ENCODE measurements around the gene CLIC4.

CLIC4 gene

DNA sequence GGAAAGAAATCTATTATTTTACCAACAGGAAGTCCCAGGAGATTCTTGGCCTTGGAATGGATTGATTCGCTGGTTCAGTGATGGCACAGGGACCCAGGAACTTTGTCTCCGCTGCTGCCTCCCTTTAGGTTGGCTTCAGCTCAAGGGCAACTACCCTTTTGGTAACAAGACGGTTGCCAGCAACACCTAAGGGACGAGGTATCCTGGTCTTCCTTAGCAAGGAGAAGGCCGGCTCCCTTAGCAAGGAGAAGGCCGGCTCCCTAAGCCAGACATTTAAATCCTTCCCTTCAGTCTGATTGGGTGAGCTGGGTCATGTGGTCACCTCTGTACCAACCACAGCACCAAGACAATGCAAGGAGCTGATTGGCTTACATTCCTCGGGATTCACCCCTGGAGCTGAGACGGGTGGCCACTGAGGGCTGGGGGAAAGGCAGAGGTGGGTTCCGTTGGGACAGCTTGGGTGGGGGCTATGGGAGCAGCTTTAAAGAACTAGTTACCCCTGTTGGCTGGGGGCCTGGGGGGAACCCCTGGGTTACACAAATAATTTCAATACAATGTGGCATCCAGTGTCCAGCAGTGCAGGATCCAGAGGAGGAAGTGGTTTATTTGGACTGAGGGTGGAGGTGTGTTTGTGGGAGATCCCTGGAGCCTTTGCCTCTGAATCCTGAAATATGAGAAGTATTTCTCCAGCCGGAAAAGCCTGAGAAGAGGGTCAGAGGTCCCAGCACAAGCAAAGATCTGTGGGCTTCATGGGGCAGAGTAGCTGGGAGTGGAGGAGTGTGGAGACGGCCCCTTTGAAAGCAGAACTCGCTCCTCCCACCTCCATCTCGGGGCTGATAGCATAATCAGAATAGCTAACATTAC is 20.7 kb upstream of the CLIC4 start:
- Histone ChIP-seq H3K36me3 (no peaks in the 10 kb centered on the region), H3K27me3 (no peaks in the 10 kb centered on the region), H3K9me3 (no peaks in the 10 kb centered on the region), H3K4me3 (no peak overlapping the region), H3K4me1 (peaks cover 0 to 39% (median 20%) of the 10 kb centered on the region in 4 donors), H3K27ac (peak overlapping the region; percentile 20 to 54)
- intact Hi-C loops (cut with DNase I; ENCODE audit: low total_unique reads) = no loop called here
- TF ChIP-seq, protein P1, sequence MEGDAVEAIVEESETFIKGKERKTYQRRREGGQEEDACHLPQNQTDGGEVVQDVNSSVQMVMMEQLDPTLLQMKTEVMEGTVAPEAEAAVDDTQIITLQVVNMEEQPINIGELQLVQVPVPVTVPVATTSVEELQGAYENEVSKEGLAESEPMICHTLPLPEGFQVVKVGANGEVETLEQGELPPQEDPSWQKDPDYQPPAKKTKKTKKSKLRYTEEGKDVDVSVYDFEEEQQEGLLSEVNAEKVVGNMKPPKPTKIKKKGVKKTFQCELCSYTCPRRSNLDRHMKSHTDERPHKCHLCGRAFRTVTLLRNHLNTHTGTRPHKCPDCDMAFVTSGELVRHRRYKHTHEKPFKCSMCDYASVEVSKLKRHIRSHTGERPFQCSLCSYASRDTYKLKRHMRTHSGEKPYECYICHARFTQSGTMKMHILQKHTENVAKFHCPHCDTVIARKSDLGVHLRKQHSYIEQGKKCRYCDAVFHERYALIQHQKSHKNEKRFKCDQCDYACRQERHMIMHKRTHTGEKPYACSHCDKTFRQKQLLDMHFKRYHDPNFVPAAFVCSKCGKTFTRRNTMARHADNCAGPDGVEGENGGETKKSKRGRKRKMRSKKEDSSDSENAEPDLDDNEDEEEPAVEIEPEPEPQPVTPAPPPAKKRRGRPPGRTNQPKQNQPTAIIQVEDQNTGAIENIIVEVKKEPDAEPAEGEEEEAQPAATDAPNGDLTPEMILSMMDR (IDR thresholded peaks at IDR 0.05) = no peak
- DNase-seq = no peak

DNA sequence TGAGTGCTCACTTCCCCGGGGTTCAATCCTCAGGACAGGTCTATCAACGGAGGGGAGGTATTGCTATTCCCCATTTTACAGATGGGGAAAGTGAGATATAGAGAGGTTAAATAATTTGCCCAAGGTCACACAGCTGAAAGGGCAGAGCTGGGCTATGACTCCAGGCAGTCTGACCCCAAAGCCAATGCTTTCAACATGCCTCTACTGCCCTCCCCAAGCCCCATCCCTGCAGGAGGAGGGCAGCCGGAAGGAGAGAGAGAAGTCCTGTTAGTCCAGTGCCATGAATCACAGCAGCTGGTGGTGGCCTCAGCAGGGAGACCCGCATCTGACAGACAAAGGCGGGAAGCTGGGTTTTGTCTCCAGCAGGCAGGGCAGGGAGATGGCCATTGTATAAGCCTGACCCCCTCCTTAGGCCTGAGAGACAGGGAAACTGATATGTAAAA is 20.0 kb upstream of the CLIC4 start:
- intact Hi-C loops (cut with DNase I; ENCODE audit: low total_unique reads) = no loop called here
- no peaks in the 10 kb centered on the region for H3K27me3 ChIP-seq
- TF ChIP-seq, protein P1 (IDR thresholded peaks at IDR 0.05) = no peak
- no peaks in the 10 kb centered on the region for H3K9me3 ChIP-seq
- no peak overlapping the region for H3K4me3 ChIP-seq
- peak overlapping the region; percentile 20 to 54 for H3K27ac ChIP-seq
- peaks cover 0 to 32% (median 17%) of the 10 kb centered on the region in 4 donors for H3K4me1 ChIP-seq
- DNase-seq = no peak
- H3K36me3 ChIP-seq = no peaks in the 10 kb centered on the region

DNA sequence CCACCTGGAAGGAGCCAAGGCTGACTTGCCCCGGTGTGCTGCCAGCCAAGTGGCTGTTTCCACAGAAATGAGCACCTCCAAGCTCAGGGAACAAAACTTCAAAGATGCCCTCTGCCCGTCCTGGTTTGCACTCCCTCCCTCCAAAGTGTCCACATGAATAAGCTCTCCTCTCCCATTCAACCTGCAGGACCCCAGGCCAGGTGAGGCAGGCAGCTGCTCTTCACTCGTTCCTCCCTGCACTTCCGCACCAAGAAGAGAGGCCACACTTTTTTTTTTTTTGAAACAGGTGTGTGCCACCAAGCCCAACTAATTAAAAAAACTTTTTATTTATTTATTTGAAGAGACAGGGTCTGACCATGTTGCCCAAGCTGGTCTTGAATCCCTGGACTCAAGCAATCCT is 18.5 kb upstream of the CLIC4 start:
- H3K4me3 ChIP-seq = no peak overlapping the region
- TF ChIP-seq, protein P1 (IDR thresholded peaks at IDR 0.05) = no peak
- H3K4me1 ChIP-seq = peaks cover 0 to 33% (median 17%) of the 10 kb centered on the region in 4 donors
- intact Hi-C loops (cut with DNase I; ENCODE audit: low total_unique reads) = no loop called here
- H3K36me3 ChIP-seq = no peaks in the 10 kb centered on the region
- DNase-seq = no peak
- no peaks in the 10 kb centered on the region for H3K9me3 ChIP-seq
- no peak overlapping the region for H3K27ac ChIP-seq
- H3K27me3 ChIP-seq = no peaks in the 10 kb centered on the region

DNA sequence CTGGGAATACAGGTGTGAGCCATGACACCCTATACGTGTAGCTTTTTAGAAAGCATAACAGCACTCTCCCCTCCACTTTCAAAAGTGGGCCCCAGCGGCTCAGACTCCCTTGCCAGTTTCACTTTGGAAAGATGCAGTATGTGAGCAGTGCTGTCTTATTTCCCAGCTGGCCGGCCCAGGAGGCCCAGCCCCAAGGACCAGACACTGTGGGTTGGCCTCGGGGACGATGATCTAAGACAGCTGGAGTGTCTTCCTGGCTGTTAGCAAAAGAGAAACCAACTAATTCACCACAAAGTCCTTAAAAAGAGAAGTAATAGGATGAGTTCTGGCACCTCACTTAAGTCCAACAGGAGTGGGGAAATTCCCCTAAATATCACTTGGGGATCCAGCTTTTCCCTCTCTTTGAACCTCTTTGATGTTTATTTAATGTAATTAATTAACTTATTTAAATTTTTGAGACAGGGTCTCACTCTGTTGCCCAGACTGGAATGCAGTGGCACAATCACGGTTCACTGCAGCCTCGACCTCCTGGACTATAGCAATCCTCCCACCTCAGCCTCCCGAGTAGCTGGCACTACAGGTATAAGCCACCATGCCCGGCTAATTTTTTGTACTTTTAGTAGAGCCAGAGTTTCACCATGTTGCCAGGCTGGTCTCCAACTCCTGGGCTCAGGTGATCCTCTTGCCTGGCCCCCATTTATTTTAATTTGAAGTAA is 17.6 kb upstream of the CLIC4 start:
- Histone ChIP-seq H3K27ac (peak overlapping the region in 1 of 2 donors; percentile 28), H3K36me3 (no peaks in the 10 kb centered on the region), H3K9me3 (no peaks in the 10 kb centered on the region), H3K4me1 (peaks cover 0 to 33% (median 17%) of the 10 kb centered on the region in 4 donors), H3K4me3 (no peak overlapping the region), H3K27me3 (no peaks in the 10 kb centered on the region)
- TF ChIP-seq, protein P1 (IDR thresholded peaks at IDR 0.05) = no peak
- intact Hi-C loops (cut with DNase I; ENCODE audit: low total_unique reads) = no loop called here
- peak; percentile 78 to 82 for DNase-seq

DNA sequence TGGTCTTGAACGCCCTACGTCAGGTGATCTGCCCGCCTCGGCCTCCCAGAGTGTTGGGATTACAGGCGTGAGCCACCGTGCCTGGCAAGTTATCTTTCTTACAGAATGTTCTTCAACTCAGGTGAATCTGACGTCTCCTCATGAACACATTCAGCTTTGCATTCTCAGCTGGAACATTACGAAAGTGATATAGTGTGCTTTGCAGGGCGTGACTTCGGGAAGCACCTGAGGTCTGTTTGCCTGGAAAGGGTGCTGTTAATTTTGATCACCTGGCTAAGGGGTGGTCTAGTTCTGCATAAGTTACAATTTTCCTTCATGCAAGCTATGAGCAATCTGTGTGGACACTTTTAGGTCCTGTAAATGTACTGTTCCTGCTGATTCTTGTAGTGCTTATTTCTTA is 16.3 kb upstream of the CLIC4 start:
- H3K27ac ChIP-seq = no peak overlapping the region
- H3K36me3 ChIP-seq = no peaks in the 10 kb centered on the region
- no peaks in the 10 kb centered on the region for H3K27me3 ChIP-seq
- peaks cover 0 to 32% (median 17%) of the 10 kb centered on the region in 4 donors for H3K4me1 ChIP-seq
- TF ChIP-seq, protein P1 (IDR thresholded peaks at IDR 0.05) = no peak
- H3K4me3 ChIP-seq = no peak overlapping the region
- DNase-seq = no peak
- intact Hi-C loops (cut with DNase I; ENCODE audit: low total_unique reads) = no loop called here
- H3K9me3 ChIP-seq = no peaks in the 10 kb centered on the region

Measured in tibial artery (tissue), 4 donors.